DOHH2 (cell line): ENCODE results near the gene MEIS2.

Experiments
- EZH2phosphoT487 ChIP-seq: fragments of 200-600 bp; sonication (generic); IDR thresholded peaks from 2 replicates; pipeline ENCODE4 v1.6.1; 2017; ENCODE audit warnings: borderline replicate concordance, mild to moderate bottlenecking, antibody characterized with exemption, low read length, moderate library complexity, mixed read lengths
- TF ChIP-seq, protein P1 (sequence below): fragments of 200-600 bp; sonication (generic); IDR thresholded peaks from one replicate; pipeline ENCODE4 v1.5.1; 2014; ENCODE audit warnings: antibody characterized with exemption, mild to moderate bottlenecking, low read depth, low read length; ENCODE audit not compliant: poor library complexity, severe bottlenecking

DNA sequence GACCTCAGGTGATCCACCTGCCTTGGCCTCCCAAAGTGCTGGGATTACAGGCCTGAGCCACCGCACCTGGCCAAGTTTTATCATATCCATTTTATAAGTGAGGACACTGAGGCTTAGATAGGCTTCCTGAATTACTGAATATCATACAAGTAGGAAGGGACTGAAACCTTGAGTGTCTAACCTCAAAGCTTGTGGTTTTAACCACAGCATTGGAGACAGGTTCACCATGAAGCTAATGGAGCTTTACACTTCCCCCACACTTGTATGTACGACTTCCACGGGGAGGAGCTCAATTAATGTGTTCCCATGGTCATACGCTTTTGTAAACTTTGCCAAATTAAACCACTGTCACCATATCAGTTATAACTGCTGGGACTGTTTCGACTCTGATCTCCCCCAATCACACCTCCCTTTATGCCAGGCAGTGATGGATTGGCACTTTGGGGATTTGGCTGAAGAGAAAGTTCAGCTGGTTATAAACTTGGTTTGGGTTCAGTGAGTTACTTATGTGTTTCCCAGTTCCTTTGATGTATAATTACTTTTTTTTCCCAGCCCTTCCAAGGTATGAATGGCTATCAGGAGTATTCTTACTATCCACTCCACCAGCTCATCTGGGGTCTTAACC, 38.4 kb upstream of the MEIS2 start:
- TF ChIP-seq, protein P1, sequence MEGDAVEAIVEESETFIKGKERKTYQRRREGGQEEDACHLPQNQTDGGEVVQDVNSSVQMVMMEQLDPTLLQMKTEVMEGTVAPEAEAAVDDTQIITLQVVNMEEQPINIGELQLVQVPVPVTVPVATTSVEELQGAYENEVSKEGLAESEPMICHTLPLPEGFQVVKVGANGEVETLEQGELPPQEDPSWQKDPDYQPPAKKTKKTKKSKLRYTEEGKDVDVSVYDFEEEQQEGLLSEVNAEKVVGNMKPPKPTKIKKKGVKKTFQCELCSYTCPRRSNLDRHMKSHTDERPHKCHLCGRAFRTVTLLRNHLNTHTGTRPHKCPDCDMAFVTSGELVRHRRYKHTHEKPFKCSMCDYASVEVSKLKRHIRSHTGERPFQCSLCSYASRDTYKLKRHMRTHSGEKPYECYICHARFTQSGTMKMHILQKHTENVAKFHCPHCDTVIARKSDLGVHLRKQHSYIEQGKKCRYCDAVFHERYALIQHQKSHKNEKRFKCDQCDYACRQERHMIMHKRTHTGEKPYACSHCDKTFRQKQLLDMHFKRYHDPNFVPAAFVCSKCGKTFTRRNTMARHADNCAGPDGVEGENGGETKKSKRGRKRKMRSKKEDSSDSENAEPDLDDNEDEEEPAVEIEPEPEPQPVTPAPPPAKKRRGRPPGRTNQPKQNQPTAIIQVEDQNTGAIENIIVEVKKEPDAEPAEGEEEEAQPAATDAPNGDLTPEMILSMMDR, result no peak
- TF ChIP-seq EZH2phosphoT487, result no peak
